Iris pigment epithelial cell (primary cell): ENCODE measurements around the gene TNFRSF14.
A peak's percentile ranks its signal among the peaks of the same experiment; 100 is the strongest.
"Not testable (repeated sequence)": the region's sequence is repeated elsewhere in the genome, so short reads cannot be mapped to it uniquely, and the experiment has no call there.

ENCODE experiments used
- DNase-seq: peaks from one replicate; pipeline ENCODE4 v3.0.0-alpha.2; 2011; ENCODE audit warnings: low read depth

Gene TNFRSF14

DNA sequence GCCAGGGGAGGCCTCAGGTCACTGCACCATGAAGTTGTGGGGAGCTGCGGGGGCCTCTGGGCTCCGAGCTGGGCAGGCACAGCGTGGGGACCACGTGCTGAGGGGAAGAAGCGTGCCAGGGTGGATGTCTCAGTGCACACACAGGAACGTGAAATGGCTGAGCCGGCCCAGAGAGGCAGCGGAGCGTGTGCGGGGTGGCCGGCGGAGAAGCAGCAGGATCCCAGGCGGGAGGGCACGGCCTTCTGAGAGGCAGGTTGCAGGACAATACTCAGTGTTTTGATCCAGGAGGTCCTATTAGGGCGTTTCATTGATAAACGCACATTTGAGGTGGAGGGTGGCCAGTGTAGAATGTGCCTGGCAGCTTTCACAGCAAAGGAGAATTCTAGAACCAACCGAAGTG is 12.9 kb downstream of the TNFRSF14 start:
- DNase-seq = no peak

DNA sequence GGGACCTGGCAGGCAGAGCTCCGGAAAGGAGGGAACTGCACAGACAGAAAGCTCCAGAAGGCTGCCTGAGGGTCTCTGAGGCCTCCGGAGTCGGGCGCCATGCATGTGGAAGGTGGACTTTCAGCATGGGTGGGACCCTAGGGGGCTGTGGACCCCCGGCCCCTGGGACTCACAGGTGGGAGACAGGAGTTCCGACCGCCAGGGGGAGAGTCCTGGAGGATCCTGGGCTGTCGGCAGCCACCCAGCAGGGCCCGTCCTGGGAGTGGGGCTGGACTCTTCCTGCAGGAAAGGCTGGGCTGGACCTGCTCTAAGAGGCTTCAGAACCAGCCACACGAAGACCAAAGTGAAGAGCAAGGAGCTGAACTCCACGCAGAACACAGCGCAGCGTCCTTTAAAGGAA is 13.5 kb downstream of the TNFRSF14 start:
- DNase-seq = not testable (repeated sequence)

DNA sequence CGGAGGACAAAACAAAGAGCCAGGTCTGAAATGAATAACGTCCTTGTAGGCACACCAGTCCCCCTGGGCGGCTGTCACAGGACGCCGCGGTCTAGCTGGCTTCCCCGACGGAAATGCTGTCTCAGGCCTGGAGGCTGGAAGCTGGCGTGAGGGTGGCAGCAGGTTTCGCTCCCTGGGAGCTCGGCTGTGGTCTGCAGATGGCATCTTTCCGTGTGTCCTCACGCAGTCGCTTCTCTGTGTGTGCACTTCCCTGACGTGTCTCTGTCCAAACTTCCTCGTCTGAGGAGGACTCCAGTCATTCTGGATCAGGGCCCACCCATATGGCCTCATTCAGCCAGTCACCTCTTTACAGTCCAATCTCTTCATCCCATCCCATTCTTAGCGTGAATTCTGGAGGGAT is 14.2 kb downstream of the TNFRSF14 start:
- no peak for DNase-seq

GRCh38 chr1:2571348-2571747 is 15.2 kb downstream of the TNFRSF14 start:
- DNase-seq = no peak

- DNase-seq = no peak
These were observed 17.2 kb downstream of the TNFRSF14 start for GRCh38 chr1:2573250-2573920.

- no peak for DNase-seq
These were observed 18.2 kb downstream of the TNFRSF14 start for GRCh38 chr1:2574350-2574749.

DNA sequence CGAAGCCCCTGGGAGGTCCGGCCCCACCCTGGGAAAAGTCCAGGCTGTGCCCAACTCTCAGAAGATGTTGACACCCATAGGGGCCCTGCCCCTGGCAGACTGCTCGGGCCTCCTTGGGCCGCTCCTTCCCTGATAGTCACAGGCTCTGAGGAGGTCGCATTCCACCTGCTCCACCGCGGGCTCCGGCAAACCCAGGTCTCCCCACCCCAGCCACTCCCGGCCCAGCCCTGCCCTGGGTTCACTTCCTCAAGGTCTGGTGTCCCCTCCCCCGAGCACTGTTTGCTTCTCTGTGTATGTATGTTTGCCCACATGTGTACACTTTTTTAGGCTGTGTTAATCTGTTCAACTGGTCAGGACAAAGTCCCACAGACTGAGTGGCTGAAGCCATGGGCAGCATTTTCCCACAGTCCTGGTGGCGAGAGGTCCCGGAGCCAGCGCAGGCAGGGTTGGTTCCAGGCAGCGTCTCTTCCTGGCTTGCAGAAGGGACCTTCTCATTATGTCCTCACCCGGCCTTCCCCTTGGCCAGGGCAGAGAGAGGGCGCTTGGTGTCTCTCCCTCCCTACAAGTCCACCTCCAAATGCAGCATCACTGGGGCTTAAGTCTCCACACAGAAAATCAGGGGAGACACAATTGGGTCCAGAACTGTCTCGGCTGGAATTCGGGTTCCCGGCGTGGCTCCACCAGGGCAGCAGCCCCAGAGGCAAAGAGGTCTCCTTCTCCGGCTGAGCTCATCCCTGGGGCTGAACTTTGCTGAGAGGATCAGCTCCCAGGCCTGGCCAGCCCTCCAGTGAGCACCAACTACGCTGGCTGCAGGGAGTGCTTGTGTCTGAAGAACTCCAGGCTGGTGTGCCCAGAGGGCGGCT is 19.9 kb downstream of the TNFRSF14 start:
- no peak for DNase-seq

DNA sequence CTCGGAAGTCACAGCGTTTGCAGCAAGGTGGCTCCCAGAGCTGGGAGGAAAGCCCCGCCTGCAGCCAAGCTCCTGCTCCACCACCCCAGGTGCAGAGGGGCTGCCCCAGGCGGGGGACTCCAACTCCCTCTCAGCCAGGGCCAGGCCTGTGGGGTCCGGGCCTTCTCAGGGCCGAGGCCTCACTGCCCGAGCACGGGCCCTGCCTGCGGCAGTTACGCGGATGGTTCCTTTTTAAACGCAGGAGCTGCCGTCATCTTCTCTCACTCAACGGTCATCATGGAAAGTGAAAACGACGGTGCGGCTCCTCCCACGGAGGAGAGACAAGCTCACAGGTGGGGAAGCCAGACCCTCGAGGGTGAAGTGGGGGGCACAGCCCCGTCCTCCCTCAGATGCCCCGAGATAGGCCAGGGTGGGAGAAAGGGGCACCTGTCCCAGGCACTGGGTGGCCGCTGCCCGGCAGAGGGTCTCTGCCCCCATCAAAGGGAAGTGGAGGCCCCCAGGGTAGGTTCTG is 21.4 kb downstream of the TNFRSF14 start:
- not testable (repeated sequence) for DNase-seq

DNA sequence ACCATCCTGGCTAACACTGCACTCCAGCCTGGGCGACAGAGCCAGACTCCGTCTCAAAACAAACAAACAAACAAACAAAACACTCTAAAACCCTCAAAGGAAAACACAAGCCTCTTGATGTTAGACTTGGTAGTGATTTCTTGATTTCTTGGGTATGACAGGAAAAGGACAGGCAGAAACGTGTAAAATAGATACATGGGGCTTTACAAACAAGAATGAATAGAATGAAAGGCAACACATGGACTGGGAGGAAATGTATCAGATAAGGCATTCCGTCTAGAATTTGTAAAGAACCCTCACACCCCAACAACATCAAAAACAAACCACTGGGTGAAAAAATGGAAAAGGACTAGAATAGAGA is 22.6 kb downstream of the TNFRSF14 start:
- DNase-seq = no peak

GRCh38 chr1:2580691-2581090 is 24.5 kb downstream of the TNFRSF14 start:
- DNase-seq = no peak

DNA sequence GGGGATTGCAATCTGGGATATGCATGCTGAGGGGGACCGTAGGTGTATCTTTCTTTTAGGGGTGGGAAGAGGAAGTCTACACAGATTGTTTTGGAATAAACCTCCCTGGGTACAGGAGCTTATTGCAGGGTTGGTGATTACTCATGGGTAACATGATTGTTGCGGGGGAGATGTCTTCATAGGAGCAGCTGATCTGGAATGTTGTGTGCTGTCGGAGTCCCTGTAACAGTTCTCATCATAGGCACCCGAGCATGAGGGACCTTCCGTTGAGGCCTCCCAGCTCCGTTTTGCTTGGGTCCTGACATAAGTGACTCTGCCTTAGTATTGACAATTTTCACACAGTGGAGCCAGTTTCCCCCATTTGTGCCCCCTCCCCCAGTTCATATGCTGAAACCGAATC is 26.2 kb downstream of the TNFRSF14 start:
- peak; percentile 10 for DNase-seq

DNA sequence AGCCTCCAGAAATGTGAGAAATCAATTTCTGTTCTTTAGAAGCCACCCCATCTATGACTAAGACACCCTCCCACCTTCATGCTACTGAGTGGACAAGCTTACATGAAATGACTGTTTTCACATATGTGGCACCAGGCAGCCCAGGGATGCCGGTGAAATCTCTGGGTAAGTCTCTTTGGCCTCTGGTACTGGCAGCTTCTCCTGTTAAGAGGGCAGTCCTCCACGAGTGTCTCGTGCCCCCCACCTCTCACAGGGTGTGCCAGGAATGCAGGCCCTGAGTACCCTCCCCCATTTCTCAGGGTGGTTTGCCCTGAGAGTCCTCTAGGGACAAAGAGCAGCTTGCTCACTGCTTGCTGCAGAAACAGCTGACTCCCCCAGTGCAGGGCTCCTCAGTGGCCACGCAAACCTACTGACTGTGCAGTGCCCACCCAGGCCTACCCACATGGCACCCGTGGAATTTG is 27.2 kb downstream of the TNFRSF14 start:
- DNase-seq = no peak

DNA sequence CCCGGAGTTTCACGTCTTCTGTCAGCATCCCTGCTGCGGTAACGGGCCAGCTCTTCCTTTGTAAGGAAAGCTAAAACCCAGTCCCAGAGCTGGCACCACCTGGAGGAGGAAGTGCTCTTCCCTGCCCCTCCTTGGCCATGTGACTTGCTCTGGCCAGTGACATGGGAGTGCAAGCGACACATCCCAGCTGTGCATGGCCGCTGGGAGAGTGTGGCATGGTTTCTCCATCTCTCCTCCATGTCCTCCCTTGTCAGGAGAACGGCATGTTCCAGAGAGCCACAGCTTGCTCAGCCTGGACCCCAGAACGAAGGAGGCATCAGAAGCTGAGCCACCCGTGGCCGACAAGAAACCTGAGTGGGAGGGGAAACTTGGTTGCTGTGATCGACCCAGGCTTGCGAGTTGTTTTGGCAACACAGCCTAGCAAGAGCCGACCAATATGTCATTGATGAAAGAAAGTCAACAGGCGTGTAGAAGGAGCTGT is 27.7 kb downstream of the TNFRSF14 start:
- no peak for DNase-seq

DNA sequence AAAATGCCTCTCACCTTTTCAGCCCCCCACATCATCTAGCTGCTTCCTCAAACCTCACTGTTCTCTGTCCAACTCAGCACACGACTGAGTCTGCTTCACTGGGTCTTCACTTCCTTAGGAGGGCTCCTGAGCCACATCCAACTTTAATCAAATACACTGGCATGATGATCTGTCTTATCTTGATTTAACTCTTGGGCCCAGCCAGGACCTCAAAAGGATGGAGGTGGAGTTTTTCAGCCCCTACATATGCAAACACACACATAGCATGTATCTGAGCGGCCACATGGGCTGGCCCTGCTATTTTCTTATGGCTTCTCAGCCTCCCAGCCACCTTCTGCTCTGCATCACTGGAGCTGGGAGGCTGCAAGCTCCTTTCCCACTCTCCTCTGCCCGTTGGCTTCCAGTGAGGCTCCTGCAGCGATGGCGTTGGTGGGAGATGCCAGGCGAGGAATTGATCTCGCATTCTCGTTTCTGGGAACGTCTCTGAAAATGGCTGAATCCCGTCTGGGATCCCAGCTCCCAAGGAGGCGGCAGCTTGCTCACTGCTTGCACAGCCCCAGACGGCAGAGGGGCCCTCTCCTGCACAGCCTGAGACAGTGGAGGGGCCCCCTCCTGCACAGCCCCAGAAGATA is 28.6 kb downstream of the TNFRSF14 start:
- no peak for DNase-seq

DNA sequence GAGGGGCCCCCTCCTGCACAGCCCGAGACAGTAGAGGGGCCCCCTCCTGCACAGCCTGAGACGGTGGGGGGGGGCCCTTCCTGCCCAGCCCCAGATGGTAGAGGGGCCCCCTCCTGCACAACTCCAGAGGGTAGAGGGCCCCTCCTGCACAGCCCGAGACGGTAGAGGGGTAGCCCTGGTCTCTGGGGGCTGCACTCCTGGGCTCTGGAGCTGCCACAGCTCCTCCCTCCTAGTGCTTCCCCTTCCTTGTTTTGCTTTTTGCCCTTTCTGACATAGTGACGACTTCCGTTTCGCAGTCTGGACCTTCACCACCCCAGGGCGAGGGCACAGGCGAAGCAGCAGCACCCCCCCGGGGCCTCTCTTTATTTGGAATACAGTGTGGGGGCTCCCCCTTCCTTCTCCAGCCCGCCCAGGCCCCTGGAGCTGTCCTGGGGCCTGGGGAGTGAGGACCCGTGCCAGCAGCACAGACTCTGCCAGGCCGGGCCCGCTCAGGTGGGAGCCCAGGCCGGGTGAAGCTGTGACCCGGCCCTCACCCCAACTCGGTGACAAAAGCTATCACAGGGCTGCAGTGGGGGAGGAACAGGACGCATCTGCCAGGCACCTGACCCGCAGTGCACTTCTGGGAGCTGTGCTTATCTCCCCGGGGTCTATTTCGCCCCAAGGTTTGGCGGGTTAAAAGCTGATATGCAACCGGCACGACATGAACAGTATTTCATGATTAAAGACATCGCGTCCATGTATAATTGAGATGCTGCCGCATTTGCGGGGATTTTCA is 29.3 kb downstream of the TNFRSF14 start:
- peak; percentile 33 for DNase-seq

DNA sequence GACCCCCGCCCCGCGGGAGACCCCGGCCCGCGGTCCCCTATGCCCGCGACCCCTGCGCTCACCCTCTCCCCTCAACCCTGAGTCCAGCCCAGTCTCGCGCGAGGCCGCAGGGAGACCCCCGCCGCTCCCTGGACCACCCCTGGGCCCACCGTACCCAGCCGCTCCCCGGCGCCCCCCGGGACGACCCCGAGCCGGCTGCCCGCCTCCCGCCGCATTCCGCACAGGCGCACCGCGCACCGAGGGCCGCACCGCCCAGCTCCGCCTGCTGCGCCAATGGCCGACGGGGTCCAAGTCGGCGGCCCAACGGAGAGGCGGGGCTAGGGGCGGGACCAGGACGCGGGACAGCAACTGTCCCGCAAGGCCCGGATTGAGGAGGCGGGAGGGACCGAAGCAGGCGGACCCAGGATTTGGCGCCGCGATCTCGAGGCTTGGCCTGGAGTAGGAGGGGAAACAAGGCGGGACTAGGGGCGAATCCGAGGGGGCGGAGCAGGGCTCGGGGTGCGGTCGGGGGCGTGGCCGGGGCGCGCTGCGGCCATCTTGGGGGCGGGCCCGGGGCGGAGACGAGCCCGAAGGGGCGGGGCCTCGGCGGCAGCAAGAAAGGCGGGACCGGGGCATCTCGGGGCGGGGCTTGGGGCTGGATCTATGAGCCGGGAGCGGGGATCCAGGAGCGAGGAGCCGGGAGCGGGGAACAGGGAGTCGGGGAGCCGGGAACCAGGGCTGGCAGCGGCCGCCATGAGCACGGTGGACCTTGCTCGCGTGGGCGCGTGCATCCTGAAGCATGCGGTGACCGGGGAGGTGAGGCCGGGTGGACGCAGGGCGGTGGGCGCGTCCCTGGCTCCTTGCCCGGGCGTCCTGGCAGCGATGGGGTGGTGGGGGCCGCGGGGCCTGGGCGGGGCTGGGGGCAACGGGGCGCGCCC is 30.2 kb downstream of the TNFRSF14 start, which contains the start of gene PRXL2B:
Gene PRXL2B (plus strand): TSS at position 624 of the 917 bp plus-strand sequence. CDS start 109 bp downstream, at position 733.
- peak; percentile 99 for DNase-seq

DNA sequence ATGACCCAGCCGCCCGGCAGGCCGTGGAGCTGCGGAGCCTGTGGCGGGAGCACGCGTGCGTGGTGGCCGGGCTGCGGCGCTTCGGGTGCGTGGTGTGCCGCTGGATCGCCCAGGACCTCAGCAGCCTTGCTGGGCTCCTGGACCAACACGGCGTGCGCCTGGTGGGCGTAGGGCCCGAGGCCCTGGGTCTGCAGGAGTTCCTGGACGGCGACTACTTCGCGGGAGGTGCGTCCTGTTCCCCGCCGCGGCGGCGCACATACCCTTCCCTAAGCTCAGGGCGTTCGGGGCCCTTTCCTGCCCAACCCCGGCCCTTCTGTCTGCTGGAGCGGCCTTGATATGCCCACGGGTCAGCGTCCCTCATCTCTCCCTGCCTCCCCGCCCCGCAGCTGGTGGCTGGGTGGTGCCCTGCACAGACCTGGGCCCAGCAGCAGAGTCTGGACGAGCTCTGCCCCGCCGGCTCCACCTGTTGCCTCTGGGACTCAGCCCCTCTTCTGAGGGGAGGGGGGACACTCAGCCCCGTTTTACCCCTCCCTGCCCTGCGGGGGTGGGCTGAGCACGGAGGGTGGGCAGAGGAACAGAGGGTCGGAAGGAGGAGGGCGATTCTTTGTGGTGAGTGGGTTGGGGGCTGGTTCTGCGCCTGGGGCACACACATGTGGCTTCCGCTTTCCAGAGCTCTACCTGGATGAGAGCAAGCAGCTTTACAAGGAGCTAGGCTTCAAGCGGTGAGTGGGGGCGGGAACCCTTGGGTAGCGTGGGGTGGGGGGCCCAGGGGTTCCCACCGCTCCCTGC is 31.1 kb downstream of the TNFRSF14 start:
- peak; percentile 27 for DNase-seq

DNA sequence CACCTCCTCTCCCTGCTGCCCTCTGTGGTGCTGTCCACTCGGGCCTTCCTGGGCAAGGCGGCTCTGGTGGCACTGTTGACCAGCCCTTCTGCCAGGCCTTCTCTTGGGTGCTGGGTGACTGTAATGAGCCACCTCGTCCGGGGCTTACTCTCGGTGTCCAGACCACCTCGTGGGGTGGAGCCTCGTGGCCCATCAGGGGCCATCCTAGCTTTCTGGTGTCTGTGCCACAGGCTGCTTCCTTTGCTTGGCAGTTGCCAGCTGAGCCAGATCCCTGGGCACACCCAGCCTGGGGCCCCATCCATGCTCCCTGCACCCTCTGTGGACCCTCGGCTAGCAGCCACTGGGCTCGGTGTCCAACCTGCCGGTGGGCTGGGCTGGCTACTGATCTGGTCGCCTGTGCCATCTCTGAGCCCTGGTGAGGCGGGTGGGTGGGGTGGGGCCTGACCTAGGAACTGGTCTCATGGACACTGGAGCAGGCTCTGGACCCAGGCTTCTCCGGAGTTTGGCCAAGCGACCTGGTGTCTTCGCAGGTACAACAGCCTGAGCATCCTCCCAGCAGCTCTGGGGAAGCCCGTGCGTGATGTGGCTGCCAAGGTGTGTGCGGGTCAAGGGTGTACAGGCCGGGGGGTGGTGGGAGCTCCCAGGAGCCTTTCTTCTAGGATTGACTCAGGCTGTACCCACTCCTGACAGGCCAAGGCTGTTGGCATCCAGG is 31.8 kb downstream of the TNFRSF14 start:
- no peak for DNase-seq
